ENCODE data around the gene G6PC1. TPM values are rescaled to one million over a fixed set of nuclear protein-coding genes. Genes with fewer than 3 reads are reported as not detected.
"Not testable (repeated sequence)": the region's sequence is repeated elsewhere in the genome, so short reads cannot be mapped to it uniquely, and the experiment has no call there.

G6PC1 gene
- total RNA-seq, 2 experiments from 2014 or later = not detected

DNA sequence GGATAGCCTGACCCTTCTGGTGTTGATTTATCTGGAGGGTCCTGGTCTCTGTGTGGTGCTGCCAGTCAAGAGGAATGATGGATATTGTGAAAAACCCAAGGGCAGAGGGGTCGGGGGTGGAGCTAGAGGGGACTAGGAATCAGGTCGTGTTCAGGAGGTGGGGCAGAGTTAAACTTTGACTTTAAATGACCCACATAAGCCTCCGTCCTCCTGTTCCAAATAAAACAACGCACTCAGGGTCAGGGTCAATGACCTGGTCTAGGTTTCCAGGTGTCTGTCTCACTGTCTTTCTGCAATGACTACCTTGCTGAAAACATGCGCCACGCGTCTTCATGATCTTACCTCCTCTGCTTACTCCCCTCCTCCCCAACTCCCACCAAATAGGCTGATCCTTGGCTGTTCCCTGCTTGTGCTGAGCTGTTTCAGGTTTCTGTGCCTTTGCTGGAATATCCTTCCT, 34.9 kb upstream of the G6PC1 start:
- H3K36me3 Mint-ChIP-seq (ENCODE audit: low read depth) = no peaks in the 10 kb centered on the region
- CTCF ChIA-PET = interaction anchor here (0.7 kb wide), 1 partner anchor 47 kb away, joined by 3 read pairs; no protein-coding TSS in a partner anchor
- peaks cover 5% of the 10 kb centered on the region for H3K27me3 Mint-ChIP-seq
- no peak overlapping the region for H3K27ac Mint-ChIP-seq
- H3K9me3 Mint-ChIP-seq (ENCODE audit: low read depth) = no peaks in the 10 kb centered on the region
- H3K4me3 Mint-ChIP-seq = no peak overlapping the region
- DNase-seq = no peak
- intact Hi-C loops (cut with DNase I, micrococcal nuclease) = no loop called here
- no peaks in the 10 kb centered on the region for H3K4me1 Mint-ChIP-seq
- no peak for ATAC-seq
- POLR2A ChIA-PET = no interaction called here

DNA sequence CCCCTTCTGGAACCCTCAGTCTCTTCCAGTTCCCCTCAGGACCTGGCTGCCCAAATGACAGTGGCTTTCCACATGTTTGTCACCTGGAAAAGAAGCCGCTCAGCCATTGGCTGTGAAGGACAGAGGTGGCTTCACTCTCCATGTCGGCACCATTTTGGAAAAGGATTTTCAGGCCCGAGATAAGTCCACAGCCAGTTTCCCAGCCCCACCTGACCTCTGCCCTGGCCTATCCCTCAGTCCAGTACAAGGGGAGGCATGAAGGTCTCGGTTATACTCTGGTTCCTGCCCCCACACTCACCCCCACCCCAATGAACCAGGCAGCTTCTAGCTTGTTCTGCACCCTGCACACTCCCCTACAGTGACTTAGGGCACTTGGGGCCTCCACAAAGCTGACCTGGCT, 34.4 kb upstream of the G6PC1 start:
- Mint-ChIP-seq H3K27ac (no peak overlapping the region), H3K4me3 (no peak overlapping the region), H3K27me3 (peaks cover 5% of the 10 kb centered on the region), H3K4me1 (no peaks in the 10 kb centered on the region), H3K9me3 (ENCODE audit: low read depth) (no peaks in the 10 kb centered on the region), H3K36me3 (ENCODE audit: low read depth) (no peaks in the 10 kb centered on the region)
- intact Hi-C loops (cut with DNase I, micrococcal nuclease) = no loop called here
- ChIA-PET CTCF (no interaction called here), POLR2A (no interaction called here)
- no peak for DNase-seq
- no peak for ATAC-seq

DNA sequence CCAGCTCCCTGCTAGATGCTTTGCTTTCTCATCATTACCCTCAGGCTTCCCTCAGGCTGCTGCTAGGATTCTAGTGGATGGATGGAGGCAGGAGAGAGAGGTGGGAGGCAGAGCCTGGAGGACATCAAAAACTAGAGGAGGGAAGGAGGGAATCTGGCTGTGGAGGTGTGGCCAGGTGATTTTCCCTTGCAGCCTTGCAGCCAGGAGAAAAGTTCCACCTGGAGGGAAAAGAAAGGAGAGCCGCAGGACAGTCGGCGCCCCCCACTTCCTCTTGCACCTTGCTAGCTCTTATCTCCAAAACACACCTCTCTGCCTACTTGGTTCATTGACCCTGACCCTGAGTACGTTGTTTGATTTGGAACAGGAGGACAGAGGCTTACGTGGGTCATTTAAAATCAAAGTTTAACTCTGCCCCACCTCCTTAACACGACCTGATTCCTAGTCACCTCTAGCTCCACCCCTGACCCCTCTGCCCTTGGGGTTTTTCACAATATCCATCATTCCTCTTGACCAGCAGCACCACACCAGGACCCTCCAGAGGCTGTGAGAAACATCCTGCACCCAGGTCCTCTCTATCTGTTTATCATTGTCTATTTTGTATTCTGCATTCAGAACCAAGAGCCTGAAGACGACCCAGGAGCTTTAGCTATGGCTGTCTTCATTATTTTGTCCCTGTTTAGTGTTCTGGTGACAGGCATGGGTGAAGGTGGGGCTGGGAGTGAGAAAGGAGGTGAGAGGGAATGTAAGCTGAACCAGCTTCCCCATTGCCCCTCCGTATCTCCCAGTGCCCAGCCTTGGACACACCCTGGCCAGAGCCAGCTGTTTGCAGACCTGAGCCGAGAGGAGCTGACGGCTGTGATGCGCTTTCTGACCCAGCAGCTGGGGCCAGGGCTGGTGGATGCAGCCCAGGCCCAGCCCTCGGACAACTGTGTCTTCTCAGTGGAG, 33.7 kb upstream of the G6PC1 start:
- ChIA-PET POLR2A (no interaction called here), CTCF (interaction anchor here (0.8 kb wide), 1 partner anchor 11 kb away, joined by 3 read pairs; no protein-coding TSS in a partner anchor)
- Mint-ChIP-seq H3K9me3 (ENCODE audit: low read depth) (no peaks in the 10 kb centered on the region), H3K4me3 (no peak overlapping the region), H3K27me3 (peaks cover 5% of the 10 kb centered on the region), H3K27ac (no peak overlapping the region), H3K4me1 (no peaks in the 10 kb centered on the region), H3K36me3 (ENCODE audit: low read depth) (no peaks in the 10 kb centered on the region)
- intact Hi-C loops (cut with DNase I, micrococcal nuclease) = no loop called here
- no peak for ATAC-seq
- DNase-seq = no peak

DNA sequence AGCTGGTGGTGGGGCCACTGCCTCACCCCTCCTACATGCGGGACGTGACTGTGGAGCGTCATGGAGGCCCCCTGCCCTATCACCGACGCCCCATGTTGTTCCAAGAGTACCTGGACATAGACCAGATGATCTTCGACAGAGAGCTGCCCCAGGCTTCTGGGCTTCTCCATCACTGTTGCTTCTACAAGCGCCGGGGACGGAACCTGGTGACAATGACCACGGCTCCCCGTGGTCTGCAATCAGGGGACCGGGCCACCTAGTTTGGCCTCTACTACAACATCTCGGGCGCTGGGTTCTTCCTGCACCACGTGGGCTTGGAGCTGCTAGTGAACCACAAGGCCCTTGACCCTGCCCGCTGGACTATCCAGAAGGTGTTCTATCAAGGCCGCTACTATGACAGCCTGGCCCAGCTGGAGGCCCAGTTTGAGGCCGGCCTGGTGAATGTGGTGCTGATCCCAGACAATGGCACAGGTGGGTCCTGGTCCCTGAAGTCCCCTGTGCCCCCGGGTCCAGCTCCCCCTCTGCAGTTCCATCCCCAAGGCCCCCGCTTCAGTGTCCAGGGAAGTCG, 32.8 kb upstream of the G6PC1 start:
- POLR2A ChIA-PET; ATAC-seq; DNase-seq; H3K4me1 Mint-ChIP-seq; H3K36me3 Mint-ChIP-seq (ENCODE audit: low read depth); H3K27me3 Mint-ChIP-seq; H3K9me3 Mint-ChIP-seq (ENCODE audit: low read depth); H3K4me3 Mint-ChIP-seq; intact Hi-C loops (cut with DNase I, micrococcal nuclease); H3K27ac Mint-ChIP-seq: not testable (repeated sequence)
- CTCF ChIA-PET = interaction anchor here (0.8 kb wide), 1 partner anchor 12 kb away, joined by 3 read pairs; no protein-coding TSS in a partner anchor

DNA sequence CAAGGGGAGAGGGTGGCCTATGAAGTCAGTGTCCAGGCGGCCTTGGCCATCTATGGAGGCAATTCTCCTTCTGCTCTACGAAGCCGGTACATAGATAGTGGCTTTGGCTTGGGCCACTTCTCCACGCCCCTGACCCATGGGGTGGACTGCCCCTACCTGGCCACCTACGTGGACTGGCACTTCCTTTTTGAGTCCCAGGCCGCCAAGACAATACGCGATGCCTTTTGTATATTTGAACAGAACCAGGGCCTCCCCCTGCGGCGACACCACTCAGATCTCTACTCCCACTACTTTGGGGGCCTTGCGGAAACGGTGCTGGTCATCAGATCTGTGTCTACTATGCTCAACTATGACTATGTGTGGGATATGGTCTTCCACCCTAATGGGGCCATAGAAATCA, 32.3 kb upstream of the G6PC1 start:
- intact Hi-C loops (cut with DNase I, micrococcal nuclease) = no loop called here
- peaks cover 5% of the 10 kb centered on the region for H3K27me3 Mint-ChIP-seq
- H3K36me3 Mint-ChIP-seq (ENCODE audit: low read depth) = no peaks in the 10 kb centered on the region
- H3K27ac Mint-ChIP-seq = no peak overlapping the region
- no peak overlapping the region for H3K4me3 Mint-ChIP-seq
- ATAC-seq (no peak), DNase-seq (no peak)
- ChIA-PET CTCF (interaction anchor here (0.6 kb wide), 1 partner anchor 95 kb away, joined by 3 read pairs; no protein-coding TSS in a partner anchor), POLR2A (no interaction called here)
- no peaks in the 10 kb centered on the region for H3K4me1 Mint-ChIP-seq
- no peaks in the 10 kb centered on the region for H3K9me3 Mint-ChIP-seq (ENCODE audit: low read depth)

DNA sequence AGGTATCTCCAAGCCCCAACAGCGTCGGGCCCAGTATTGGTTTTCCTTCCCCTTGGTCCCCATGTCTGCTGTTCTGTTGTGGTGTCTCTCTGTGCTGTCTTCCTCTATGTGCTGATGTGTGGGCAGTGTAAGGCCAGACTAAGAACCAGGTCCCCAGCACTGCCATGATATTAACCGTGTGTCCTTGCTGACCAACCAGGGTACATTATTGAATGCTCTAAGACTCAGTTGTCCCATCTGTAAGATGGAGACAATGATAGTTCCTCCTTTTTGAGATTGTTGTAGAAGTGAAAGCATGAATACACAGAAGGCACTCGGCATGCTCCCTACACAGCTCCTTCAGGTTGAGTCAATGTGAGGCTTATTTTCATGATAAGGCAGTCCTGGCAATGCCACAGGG, 29.0 kb upstream of the G6PC1 start:
- no peak for DNase-seq
- H3K4me1 Mint-ChIP-seq = no peaks in the 10 kb centered on the region
- H3K27me3 Mint-ChIP-seq = peaks cover 5% of the 10 kb centered on the region
- no peak overlapping the region for H3K4me3 Mint-ChIP-seq
- ChIA-PET POLR2A (no interaction called here), CTCF (no interaction called here)
- H3K36me3 Mint-ChIP-seq (ENCODE audit: low read depth) = no peaks in the 10 kb centered on the region
- intact Hi-C loops (cut with DNase I, micrococcal nuclease) = no loop called here
- H3K9me3 Mint-ChIP-seq (ENCODE audit: low read depth) = no peaks in the 10 kb centered on the region
- H3K27ac Mint-ChIP-seq = no peak overlapping the region
- no peak for ATAC-seq

DNA sequence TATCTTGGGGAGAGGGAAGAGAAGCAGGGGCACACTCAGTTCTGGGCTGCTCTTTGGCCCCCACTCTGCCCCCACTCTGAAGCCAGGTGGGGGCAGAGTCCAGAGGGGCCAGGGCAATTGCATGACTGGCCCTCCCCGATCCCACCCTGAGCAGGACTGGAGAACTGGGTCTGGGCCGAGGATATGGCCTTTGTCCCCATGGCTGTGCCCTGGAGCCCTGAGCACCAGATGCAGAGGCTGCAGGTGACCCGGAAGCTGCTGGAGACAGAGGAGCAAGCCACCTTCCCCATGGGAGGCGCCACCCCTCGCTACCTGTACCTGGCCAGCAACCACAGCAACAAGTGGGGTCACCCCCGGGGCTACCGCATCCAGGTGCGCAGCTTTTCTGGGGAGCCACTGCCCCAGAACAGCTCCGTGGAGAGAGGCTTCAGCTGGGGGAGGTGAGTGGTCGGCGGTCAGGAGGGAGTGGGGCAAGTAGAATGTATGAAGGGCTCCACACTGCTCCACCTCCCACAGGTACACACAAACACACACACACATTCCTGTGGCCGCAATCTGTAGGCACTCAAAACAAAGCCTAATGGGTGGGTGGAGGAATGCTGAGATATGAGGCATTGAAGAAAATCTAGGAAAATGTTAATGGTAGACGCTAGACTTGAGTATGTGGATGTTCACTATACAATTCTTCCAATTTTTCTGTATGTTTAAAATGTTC, 28.2 kb upstream of the G6PC1 start:
- intact Hi-C loops (cut with DNase I, micrococcal nuclease) = no loop called here
- ATAC-seq = no peak
- no peaks in the 10 kb centered on the region for H3K4me1 Mint-ChIP-seq
- peaks cover 6% of the 10 kb centered on the region for H3K27me3 Mint-ChIP-seq
- ChIA-PET POLR2A (no interaction called here), CTCF (no interaction called here)
- H3K9me3 Mint-ChIP-seq (ENCODE audit: low read depth) = no peaks in the 10 kb centered on the region
- DNase-seq = no peak
- H3K27ac Mint-ChIP-seq = no peak overlapping the region
- no peaks in the 10 kb centered on the region for H3K36me3 Mint-ChIP-seq (ENCODE audit: low read depth)
- H3K4me3 Mint-ChIP-seq = no peak overlapping the region

DNA sequence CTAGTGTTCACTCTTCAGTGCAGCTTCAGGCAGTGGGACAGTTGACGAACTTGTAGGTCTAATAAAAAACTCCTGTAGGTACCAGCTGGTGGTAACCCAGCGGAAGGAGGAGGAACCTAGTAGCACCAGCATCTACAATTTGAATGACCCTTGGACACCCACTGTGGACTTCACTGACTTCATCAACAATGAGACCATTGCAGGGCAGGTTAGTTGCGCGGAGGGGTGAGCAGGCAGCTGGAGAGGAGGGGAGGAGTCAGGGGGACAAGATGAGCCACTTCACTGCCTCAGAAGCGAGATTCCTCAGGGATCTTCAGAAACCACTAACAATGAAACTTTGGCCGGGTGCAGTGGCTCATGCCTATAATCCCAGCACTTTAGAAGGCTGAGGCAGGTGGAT, 27.3 kb upstream of the G6PC1 start:
- H3K9me3 Mint-ChIP-seq (ENCODE audit: low read depth) = no peaks in the 10 kb centered on the region
- POLR2A ChIA-PET = no interaction called here
- intact Hi-C loops (cut with DNase I, micrococcal nuclease) = no loop called here
- DNase-seq (no peak), ATAC-seq (no peak)
- CTCF ChIA-PET = no interaction called here
- no peaks in the 10 kb centered on the region for H3K4me1 Mint-ChIP-seq
- no peak overlapping the region for H3K4me3 Mint-ChIP-seq
- peaks cover 10% of the 10 kb centered on the region for H3K27me3 Mint-ChIP-seq
- no peak overlapping the region for H3K27ac Mint-ChIP-seq
- H3K36me3 Mint-ChIP-seq (ENCODE audit: low read depth) = no peaks in the 10 kb centered on the region

DNA sequence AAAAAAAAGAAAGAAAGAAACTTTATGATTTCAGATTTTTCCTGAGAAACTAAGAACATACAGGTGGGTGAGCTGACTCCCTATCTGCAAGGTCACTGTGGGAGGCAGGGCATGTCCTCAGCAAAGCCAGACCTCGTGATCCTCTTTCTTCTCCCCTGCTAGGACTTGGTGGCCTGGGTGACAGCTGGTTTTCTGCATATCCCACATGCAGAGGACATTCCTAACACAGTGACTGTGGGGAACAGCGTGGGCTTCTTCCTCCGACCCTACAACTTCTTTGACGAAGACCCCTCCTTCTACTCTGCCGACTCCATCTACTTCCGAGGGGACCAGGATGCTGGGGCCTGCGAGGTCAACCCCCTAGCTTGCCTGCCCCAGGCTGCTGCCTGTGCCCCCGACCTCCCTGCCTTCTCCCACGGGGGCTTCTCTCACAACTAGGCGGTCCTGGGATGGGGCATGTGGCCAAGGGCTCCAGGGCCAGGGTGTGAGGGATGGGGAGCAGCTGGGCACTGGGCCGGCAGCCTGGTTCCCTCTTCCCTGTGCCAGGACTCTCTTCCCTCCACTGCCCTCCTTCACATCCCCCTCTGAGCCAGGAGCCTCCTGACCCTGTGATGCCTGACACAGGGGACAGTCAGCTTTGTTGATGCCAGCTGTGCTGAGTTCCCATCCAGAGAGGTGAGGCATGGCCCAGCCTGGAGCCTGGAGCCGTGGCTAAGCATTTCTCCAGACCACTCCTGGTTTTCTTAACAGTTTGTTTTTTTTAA, 26.5 kb upstream of the G6PC1 start:
- H3K36me3 Mint-ChIP-seq (ENCODE audit: low read depth); ATAC-seq; H3K4me3 Mint-ChIP-seq; DNase-seq; CTCF ChIA-PET; POLR2A ChIA-PET; H3K27ac Mint-ChIP-seq; intact Hi-C loops (cut with DNase I, micrococcal nuclease); H3K4me1 Mint-ChIP-seq; H3K9me3 Mint-ChIP-seq (ENCODE audit: low read depth): not testable (repeated sequence)
- H3K27me3 Mint-ChIP-seq = peaks cover 15% of the 10 kb centered on the region

DNA sequence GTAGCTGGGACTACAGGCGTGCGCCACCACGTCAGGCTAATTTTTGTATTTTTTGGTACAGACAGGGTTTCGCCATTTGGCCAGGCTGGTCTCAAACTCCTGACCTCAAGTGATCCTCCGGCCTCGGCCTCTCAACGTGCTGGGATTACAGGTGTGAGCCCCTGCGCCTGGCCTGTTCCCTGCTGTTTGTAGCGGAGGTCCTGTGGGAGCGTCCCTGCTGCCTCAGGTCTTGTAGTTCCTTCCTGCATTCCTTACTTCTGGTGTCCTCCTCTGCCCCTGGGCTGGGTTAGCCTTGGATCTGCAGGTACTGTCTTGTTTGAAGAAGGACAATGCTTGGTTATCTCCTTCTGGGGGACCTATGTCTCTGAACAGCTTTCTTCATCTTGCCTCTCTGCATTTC, 23.6 kb upstream of the G6PC1 start:
- H3K4me1 Mint-ChIP-seq = no peaks in the 10 kb centered on the region
- no peak for ATAC-seq
- ChIA-PET POLR2A (no interaction called here), CTCF (no interaction called here)
- intact Hi-C loops (cut with DNase I, micrococcal nuclease) = no loop called here
- no peak overlapping the region for H3K27ac Mint-ChIP-seq
- peaks cover 20% of the 10 kb centered on the region for H3K27me3 Mint-ChIP-seq
- no peak overlapping the region for H3K4me3 Mint-ChIP-seq
- H3K36me3 Mint-ChIP-seq (ENCODE audit: low read depth) = no peaks in the 10 kb centered on the region
- DNase-seq = no peak
- H3K9me3 Mint-ChIP-seq (ENCODE audit: low read depth) = no peaks in the 10 kb centered on the region

DNA sequence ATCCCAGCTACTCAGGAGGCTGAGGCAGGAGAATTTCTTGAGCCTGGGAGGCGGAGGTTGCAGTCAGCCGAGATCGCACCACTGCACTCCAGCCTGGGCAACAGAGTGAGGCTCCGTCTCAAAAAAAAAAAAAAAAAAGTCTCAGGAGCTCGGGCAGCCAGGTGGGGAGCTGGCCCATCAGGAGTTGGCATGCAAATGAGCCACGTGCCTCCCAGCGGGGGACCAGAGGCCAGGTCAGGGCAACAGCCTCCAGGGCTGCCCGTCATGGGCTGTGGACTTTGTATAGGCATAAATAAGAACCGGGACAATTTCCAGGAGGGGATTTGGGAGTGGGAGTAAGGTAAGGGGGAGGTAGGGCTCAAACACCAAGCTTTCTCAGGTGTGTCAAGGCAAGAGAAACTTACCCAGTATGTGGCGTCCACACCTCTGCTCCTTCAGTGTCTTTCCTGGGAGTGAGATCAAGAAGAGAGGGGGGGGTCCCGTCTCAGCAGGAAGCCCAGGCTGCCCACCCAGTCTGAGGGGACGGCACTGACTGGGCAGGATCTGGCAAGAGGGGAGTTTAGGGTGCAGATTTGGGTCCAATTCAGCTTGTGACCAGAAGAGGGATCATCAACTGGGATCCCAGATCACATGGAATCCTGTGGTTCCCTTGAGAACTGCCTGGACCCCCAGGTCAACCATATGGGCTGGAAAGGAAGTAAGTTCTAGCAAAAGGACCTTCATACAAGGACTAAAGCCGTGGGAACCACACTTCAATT, 22.3 kb upstream of the G6PC1 start:
- Mint-ChIP-seq H3K27ac (no peak overlapping the region), H3K27me3 (peaks cover 20% of the 10 kb centered on the region), H3K4me1 (no peaks in the 10 kb centered on the region), H3K9me3 (ENCODE audit: low read depth) (no peaks in the 10 kb centered on the region), H3K4me3 (no peak overlapping the region), H3K36me3 (ENCODE audit: low read depth) (no peaks in the 10 kb centered on the region)
- POLR2A ChIA-PET = no interaction called here
- intact Hi-C loops (cut with DNase I, micrococcal nuclease) = no loop called here
- CTCF ChIA-PET = interaction anchor here (0.7 kb wide), 1 partner anchor 325 kb away, joined by 3 read pairs; no protein-coding TSS in a partner anchor
- ATAC-seq (no peak), DNase-seq (no peak)
